ENCODE results near the gene RAD54L. TPM values are rescaled to one million over a fixed set of nuclear protein-coding genes. Genes with fewer than 3 reads are reported as not detected.

Gene RAD54L
- total RNA-seq, 2 experiments from 2014 or later, result 0.33 to 1.0 TPM

DNA sequence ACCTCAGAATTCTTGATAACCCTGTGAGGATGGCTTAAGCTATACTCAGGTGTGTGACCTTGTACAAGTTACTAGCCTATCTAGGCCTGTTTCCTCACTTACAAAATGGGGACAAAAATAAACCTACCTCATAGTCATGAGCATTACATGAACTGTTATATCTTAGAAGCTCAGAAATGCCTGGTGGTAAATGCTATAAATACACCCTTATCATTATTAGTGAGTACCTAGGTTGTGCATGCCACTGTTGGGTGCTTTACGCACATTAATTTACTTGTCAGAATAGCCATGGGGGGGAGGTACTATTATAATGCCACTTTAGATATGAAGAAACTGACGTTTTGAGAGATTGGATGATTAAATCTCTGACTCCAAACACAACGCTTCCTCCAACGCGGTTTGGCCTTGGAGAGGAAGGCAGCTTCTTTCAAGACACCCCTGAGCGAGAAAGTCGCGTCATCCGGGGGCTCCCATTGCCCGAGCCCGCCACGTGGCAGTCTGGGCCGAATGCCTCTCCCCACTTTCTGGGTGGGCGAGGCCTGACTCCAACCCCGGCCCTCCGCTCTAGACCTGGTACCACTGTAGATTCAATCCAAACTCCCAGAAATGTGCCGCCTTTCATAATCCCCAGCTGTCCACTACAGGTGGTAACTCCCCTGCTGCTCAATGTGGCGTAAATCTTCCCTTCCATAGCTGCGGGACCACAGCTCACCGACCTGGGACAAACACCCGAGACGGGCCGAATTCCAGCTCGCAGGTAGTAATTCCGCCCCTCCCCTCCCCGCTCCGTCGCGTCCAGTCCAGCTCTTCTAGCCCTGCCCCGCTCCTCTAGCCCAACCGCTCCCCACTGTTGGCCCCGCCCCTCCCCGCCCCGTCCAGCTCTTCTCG is 771 bp upstream of the RAD54L start:
- ChIA-PET CTCF (interaction anchor here (0.5 to 1.4 kb wide), 5 partner anchors 23 to 101 kb away, joined by 3 to 9 read pairs (median 4); partner anchors contain the start of gene NSUN4), POLR2A (interaction anchor here (0.6 to 3.7 kb wide), 10 partner anchors 27 to 723 kb away, joined by 3 to 42 read pairs (median 3); partner anchors contain the start of genes LRRC41, NSUN4 and UQCRH)
- peak overlapping the region; percentile 83 for H3K4me3 ChIP-seq (ENCODE audit: low read length)

DNA sequence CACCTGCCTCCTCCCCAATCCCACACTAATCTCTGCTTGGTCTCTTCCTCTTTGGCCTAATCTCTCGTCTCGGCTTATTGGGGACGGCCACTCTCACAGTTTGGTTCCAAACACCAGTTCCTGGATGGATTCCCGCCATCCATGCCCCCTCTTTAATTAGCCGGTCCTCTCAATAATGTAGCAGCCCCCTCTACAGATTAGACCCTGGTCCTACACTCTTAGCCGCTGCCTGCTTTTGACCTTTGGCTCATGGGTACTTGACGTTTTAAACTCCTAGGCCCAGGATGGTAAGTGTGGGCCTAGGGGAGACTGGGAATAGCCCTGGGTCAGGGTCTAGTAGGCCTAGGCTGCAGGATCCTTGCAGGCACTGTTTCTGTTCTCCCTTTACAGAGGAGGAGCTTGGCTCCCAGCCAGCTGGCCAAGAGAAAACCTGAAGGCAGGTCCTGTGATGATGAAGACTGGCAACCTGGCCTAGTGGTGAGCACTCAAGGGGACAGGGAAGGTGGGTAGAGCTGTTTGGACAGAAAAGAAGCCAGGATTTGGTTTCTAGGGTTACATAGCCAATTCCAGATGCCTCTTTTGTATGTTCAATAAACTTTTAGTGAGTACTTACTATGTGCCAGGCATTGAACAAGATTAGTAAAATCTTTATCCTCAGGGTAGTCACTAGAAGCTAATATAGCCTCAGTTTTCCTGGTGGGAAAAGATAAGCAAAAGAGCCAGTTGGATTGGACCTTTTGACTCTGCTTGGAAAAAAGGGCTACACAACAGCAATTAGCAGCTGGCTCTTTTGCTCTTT is 758 bp downstream of the RAD54L start:
- no peaks in the 10 kb centered on the region for H3K9me3 Mint-ChIP-seq
- peak overlapping the region; percentile 36 for H3K27ac Mint-ChIP-seq
- peak overlapping the region; percentile 87 for H3K4me3 Mint-ChIP-seq
- H3K4me1 Mint-ChIP-seq (ENCODE audit: low read depth), result peaks cover 26% of the 10 kb centered on the region
- H3K9me3 ChIP-seq (ENCODE audit: control insufficient read depth in 1 of 2, insufficient read depth in 1 of 2, low read length in 2 of 2), result no peaks in the 10 kb centered on the region
- H3K4me3 ChIP-seq (ENCODE audit: low read length), result peak overlapping the region; percentile 69
- ChIA-PET CTCF (no interaction called here), POLR2A (no interaction called here)
- DNase-seq, result peak in 3 of 14 experiments; percentile 10 to 51 (median 23)
- no peaks in the 10 kb centered on the region for H3K36me3 Mint-ChIP-seq (ENCODE audit: low read depth)
- no peaks in the 10 kb centered on the region for H3K27me3 Mint-ChIP-seq
- TF ChIP-seq, protein P1, sequence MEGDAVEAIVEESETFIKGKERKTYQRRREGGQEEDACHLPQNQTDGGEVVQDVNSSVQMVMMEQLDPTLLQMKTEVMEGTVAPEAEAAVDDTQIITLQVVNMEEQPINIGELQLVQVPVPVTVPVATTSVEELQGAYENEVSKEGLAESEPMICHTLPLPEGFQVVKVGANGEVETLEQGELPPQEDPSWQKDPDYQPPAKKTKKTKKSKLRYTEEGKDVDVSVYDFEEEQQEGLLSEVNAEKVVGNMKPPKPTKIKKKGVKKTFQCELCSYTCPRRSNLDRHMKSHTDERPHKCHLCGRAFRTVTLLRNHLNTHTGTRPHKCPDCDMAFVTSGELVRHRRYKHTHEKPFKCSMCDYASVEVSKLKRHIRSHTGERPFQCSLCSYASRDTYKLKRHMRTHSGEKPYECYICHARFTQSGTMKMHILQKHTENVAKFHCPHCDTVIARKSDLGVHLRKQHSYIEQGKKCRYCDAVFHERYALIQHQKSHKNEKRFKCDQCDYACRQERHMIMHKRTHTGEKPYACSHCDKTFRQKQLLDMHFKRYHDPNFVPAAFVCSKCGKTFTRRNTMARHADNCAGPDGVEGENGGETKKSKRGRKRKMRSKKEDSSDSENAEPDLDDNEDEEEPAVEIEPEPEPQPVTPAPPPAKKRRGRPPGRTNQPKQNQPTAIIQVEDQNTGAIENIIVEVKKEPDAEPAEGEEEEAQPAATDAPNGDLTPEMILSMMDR (IDR thresholded peaks at IDR 0.05), result no peak
- peaks cover 21% of the 10 kb centered on the region for H3K4me1 ChIP-seq (ENCODE audit: insufficient read depth, low read length)
- H3K27me3 ChIP-seq (ENCODE audit: control insufficient read depth in 1 of 2, insufficient read depth in 2 of 2, low read length in 2 of 2), result no peaks in the 10 kb centered on the region
- intact Hi-C loops (cut with DNase I, micrococcal nuclease), result loop anchor here in 1 of 2 experiments (5.0 kb wide), 1 partner anchor 469 kb away; the partner anchor contains the start of gene EFCAB14
- no peaks in the 10 kb centered on the region for H3K36me3 ChIP-seq (ENCODE audit: insufficient read depth, low read length)
- no peak overlapping the region for H3K27ac ChIP-seq (ENCODE audit: low read depth in 1 of 2, low read length in 2 of 2)
- ATAC-seq (ENCODE audit: poor library complexity), result no peak

More for the DNA sequence above, 771 bp upstream of the RAD54L start:
- Histone ChIP-seq H3K36me3 (ENCODE audit: insufficient read depth, low read length) (no peaks in the 10 kb centered on the region), H3K4me1 (ENCODE audit: insufficient read depth, low read length) (peaks cover 21% of the 10 kb centered on the region), H3K27me3 (ENCODE audit: control insufficient read depth in 1 of 2, insufficient read depth in 2 of 2, low read length in 2 of 2) (no peaks in the 10 kb centered on the region), H3K27ac (ENCODE audit: low read depth in 1 of 2, low read length in 2 of 2) (no peak overlapping the region), H3K9me3 (ENCODE audit: control insufficient read depth in 1 of 2, insufficient read depth in 1 of 2, low read length in 2 of 2) (no peaks in the 10 kb centered on the region)
- Mint-ChIP-seq H3K9me3 (no peaks in the 10 kb centered on the region), H3K4me1 (ENCODE audit: low read depth) (peaks cover 26% of the 10 kb centered on the region), H3K27me3 (no peaks in the 10 kb centered on the region), H3K4me3 (peak overlapping the region; percentile 89), H3K27ac (peak overlapping the region; percentile 12), H3K36me3 (ENCODE audit: low read depth) (no peaks in the 10 kb centered on the region)
- intact Hi-C loops (cut with DNase I, micrococcal nuclease), result loop anchor here (1.0 to 5.0 kb wide), 7 partner anchors 48 to 662 kb away; partner anchors contain the start of genes LRRC41 (in 2 of the 2), NSUN4 (in 2 of the 2), UQCRH (in 2 of the 2) and EFCAB14 (in 1 of the 2)
- TF ChIP-seq, protein P1 (IDR thresholded peaks at IDR 0.05), result no peak
- DNase-seq (peak in 9 of 14 experiments; percentile 6 to 68 (median 29)), ATAC-seq (ENCODE audit: poor library complexity) (peak; percentile 6)

DNA sequence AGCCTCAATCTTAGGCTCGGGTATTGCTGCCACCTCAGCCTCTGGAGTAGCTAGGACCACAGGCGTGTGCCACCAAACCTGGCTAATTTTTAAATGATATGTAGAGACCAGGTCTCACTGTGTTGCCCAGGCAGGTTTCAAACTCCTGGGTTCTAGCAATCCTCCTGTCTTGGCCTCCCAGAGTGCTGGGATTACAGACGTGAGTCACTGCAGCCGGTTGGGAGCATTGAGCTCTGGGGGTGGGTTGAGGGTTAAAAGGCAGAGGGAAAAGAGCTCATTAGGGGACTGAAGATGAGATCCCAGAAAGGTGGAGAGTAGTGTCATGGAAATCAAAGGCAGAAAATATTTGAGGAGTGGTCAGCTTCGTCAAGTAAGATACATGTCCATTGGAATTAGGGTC is 7.1 kb downstream of the RAD54L start:
- POLR2A ChIA-PET, result no interaction called here
- ATAC-seq (ENCODE audit: poor library complexity) (no peak), DNase-seq (no peak)
- no peaks in the 10 kb centered on the region for H3K4me1 Mint-ChIP-seq (ENCODE audit: low read depth)
- Histone ChIP-seq H3K4me3 (ENCODE audit: low read length) (no peak overlapping the region), H3K27me3 (ENCODE audit: control insufficient read depth in 1 of 2, insufficient read depth in 2 of 2, low read length in 2 of 2) (no peaks in the 10 kb centered on the region), H3K36me3 (ENCODE audit: insufficient read depth, low read length) (no peaks in the 10 kb centered on the region), H3K27ac (ENCODE audit: low read depth in 1 of 2, low read length in 2 of 2) (no peak overlapping the region), H3K4me1 (ENCODE audit: insufficient read depth, low read length) (no peaks in the 10 kb centered on the region), H3K9me3 (ENCODE audit: control insufficient read depth in 1 of 2, insufficient read depth in 1 of 2, low read length in 2 of 2) (no peaks in the 10 kb centered on the region)
- no peak overlapping the region for H3K4me3 Mint-ChIP-seq
- TF ChIP-seq, protein P1 (IDR thresholded peaks at IDR 0.05), result no peak
- no peaks in the 10 kb centered on the region for H3K27me3 Mint-ChIP-seq
- H3K9me3 Mint-ChIP-seq, result no peaks in the 10 kb centered on the region
- no peaks in the 10 kb centered on the region for H3K36me3 Mint-ChIP-seq (ENCODE audit: low read depth)
- CTCF ChIA-PET, result interaction anchor here (1.3 kb wide), 1 partner anchor 10 kb away, joined by 3 read pairs; no protein-coding TSS in a partner anchor
- intact Hi-C loops (cut with DNase I, micrococcal nuclease), result no loop called here
- no peak overlapping the region for H3K27ac Mint-ChIP-seq

Data from CD4-positive, alpha-beta T cell (primary cell).